Colonic mucosa (tissue), 4 donors: ENCODE data around the gene WSB1. TPM values are rescaled to one million over a fixed set of nuclear protein-coding genes. Genes with fewer than 3 reads are reported as not detected.

Experiments
- DNase-seq: peaks from one replicate; pipeline ENCODE4 v3.0.0-alpha.2; 2020
- H3K27ac ChIP-seq: fragments of 200-600 bp; one replicate; pipeline ENCODE4 v1.8.0; 2021
- H3K27me3 ChIP-seq: fragments of 200-600 bp; one replicate; pipeline ENCODE4 v1.8.0; 2021
- H3K36me3 ChIP-seq: fragments of 200-600 bp; one replicate; pipeline ENCODE4 v1.8.0; 2021
- H3K4me1 ChIP-seq: fragments of 200-600 bp; one replicate; pipeline ENCODE4 v1.8.0; 2021; ENCODE audit warnings: mild to moderate bottlenecking
- H3K4me3 ChIP-seq: fragments of 200-600 bp; one replicate; pipeline ENCODE4 v1.8.0; 2021
- H3K9ac ChIP-seq, 2 donors: one replicate each; pipeline ENCODE4 v1.7.0; 2013; ENCODE audit warnings: control low read depth in 2 of 2, low read depth in 2 of 2, low read length in 2 of 2
- H3K9me3 ChIP-seq: fragments of 200-600 bp; one replicate; pipeline ENCODE4 v1.8.0; 2021
- intact Hi-C: fragments of 100-400 bp; cut with DNase I; formaldehyde crosslinking; loops from one replicate; pipeline ENCODE4 v1.14.1; 2022
- total RNA-seq, 2 donors: library from RNA; stranded (reverse); fragmentation: NEBNext Ultra II Directional in 1 of 2; extraction: Animal tissue kit (Norgen Biotek cat#: 25700) in 1 of 2; gene quantifications; one replicate each; pipeline ENCODE4 v1.2.1, GENCODE V29; 2021
- TF ChIP-seq, protein P1 (sequence below): fragments of 200-600 bp; IDR thresholded peaks from one replicate; pipeline ENCODE4 v1.8.0; 2022; ENCODE audit warnings: antibody characterized with exemption, mild to moderate bottlenecking
- donor health status: healthy.
- donor health status: DM: no; HTN: no; CAD: no.
- donor health status: DM: no; HTN: no; CAD: no.

WSB1 gene
- total RNA-seq, 2 donors from 2014 or later: 94.2 to 150 TPM

DNA sequence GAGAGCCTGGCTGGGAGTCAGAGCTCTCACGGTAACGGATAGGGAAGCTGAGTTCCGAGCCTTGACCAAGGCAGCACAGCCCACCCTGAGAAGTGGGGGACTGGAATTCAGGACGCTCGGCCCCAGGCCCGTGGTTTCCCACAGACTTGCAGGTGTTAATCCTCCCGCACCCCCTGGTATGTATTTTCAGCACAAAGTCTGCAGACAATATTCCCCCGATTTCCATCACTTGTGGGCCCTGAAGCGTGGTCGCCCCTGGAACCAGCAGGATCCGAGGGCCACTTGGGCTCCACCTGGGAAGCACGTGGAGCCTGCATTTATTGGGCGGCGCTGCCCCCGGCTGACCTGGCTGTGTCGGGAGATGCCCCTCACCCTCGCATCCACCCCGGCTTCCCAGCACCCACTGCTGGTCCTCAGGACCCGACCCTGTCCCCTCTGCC is 60.2 kb downstream of the WSB1 start:
- no peak for DNase-seq
- Histone ChIP-seq H3K4me1 (peaks cover 3% of the 10 kb centered on the region), H3K4me3 (peak overlapping the region; percentile 46), H3K9ac (peak overlapping the region; percentile 56 to 63), H3K27me3 (no peaks in the 10 kb centered on the region), H3K9me3 (no peaks in the 10 kb centered on the region), H3K36me3 (no peaks in the 10 kb centered on the region), H3K27ac (no peak overlapping the region)
- intact Hi-C loops: loop anchor here (2.0 kb wide), 1 partner anchor 249 kb away; no protein-coding TSS in a partner anchor
- TF ChIP-seq, protein P1, sequence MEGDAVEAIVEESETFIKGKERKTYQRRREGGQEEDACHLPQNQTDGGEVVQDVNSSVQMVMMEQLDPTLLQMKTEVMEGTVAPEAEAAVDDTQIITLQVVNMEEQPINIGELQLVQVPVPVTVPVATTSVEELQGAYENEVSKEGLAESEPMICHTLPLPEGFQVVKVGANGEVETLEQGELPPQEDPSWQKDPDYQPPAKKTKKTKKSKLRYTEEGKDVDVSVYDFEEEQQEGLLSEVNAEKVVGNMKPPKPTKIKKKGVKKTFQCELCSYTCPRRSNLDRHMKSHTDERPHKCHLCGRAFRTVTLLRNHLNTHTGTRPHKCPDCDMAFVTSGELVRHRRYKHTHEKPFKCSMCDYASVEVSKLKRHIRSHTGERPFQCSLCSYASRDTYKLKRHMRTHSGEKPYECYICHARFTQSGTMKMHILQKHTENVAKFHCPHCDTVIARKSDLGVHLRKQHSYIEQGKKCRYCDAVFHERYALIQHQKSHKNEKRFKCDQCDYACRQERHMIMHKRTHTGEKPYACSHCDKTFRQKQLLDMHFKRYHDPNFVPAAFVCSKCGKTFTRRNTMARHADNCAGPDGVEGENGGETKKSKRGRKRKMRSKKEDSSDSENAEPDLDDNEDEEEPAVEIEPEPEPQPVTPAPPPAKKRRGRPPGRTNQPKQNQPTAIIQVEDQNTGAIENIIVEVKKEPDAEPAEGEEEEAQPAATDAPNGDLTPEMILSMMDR: peak; percentile 11

- TF ChIP-seq, protein P1: no peak
- Histone ChIP-seq H3K4me1 (peaks cover 3% of the 10 kb centered on the region), H3K4me3 (peak overlapping the region; percentile 46), H3K9me3 (no peaks in the 10 kb centered on the region), H3K9ac (peak overlapping the region; percentile 56 to 63), H3K36me3 (no peaks in the 10 kb centered on the region), H3K27me3 (no peaks in the 10 kb centered on the region), H3K27ac (no peak overlapping the region)
- DNase-seq: no peak
- intact Hi-C loops: loop anchor here (2.0 to 5.0 kb wide), 2 partner anchors 78 to 248 kb away; no protein-coding TSS in a partner anchor
Measured at GRCh38 chr17:27354491-27355081, 60.7 kb downstream of the WSB1 start.

DNA sequence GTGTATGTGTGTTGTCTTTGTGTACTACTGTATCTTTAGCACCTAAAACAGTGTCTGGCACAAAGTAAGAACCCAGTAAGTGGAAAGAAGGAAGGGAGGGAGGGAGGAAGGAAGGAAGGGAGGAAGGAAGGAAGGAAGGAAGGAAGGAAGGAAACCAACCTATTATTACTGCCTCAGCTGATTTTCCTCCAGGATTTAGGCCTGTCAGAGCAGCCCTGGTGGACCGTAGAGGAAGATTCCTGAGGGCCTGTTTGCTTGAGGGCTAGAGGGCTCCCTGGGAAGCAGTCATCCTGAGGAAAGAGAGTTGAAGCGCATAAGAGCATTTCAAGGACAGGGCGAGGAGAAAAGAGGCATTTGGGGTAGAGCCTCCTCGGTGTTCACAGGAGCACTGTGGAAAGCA is 61.5 kb downstream of the WSB1 start:
- TF ChIP-seq, protein P1: no peak
- intact Hi-C loops: loop anchor here (2.0 to 5.0 kb wide), 2 partner anchors 77 to 247 kb away; no protein-coding TSS in a partner anchor
- no peak for DNase-seq

GRCh38 chr17:27356091-27356705 is 62.3 kb downstream of the WSB1 start:
- TF ChIP-seq, protein P1: no peak
- no peak overlapping the region for H3K27ac ChIP-seq
- intact Hi-C loops: loop anchor here (5.0 kb wide), 1 partner anchor 76 kb away; no protein-coding TSS in a partner anchor

More for the DNA sequence above, 61.5 kb downstream of the WSB1 start:
- Histone ChIP-seq H3K27me3 (no peaks in the 10 kb centered on the region), H3K36me3 (no peaks in the 10 kb centered on the region), H3K27ac (no peak overlapping the region), H3K9me3 (no peaks in the 10 kb centered on the region), H3K4me3 (no peak overlapping the region), H3K4me1 (peaks cover 3% of the 10 kb centered on the region), H3K9ac (no peak overlapping the region)

GRCh38 chr17:27357236-27357635 is 63.3 kb downstream of the WSB1 start:
- Histone ChIP-seq H3K9ac (no peak overlapping the region), H3K4me3 (no peak overlapping the region), H3K9me3 (no peaks in the 10 kb centered on the region), H3K4me1 (peaks cover 3% of the 10 kb centered on the region), H3K27me3 (no peaks in the 10 kb centered on the region), H3K36me3 (no peaks in the 10 kb centered on the region), H3K27ac (no peak overlapping the region)
- intact Hi-C loops: loop anchor here (5.0 kb wide), 1 partner anchor 75 kb away; no protein-coding TSS in a partner anchor
- TF ChIP-seq, protein P1: no peak
- no peak for DNase-seq

More at GRCh38 chr17:27356091-27356705, 62.3 kb downstream of the WSB1 start:
- H3K27me3 ChIP-seq: no peaks in the 10 kb centered on the region
- peaks cover 3% of the 10 kb centered on the region for H3K4me1 ChIP-seq
- no peaks in the 10 kb centered on the region for H3K9me3 ChIP-seq
- H3K36me3 ChIP-seq: no peaks in the 10 kb centered on the region
- no peak for DNase-seq
- no peak overlapping the region for H3K4me3 ChIP-seq
- no peak overlapping the region for H3K9ac ChIP-seq
